ENCODE data around the gene NOL3. TPM values are rescaled to one million over a fixed set of nuclear protein-coding genes. Genes with fewer than 3 reads are reported as not detected.

Gene NOL3
- polyA plus RNA-seq, 1 of the 3 experiments (the other 2 are of a cell fraction) = 34.1 TPM

GRCh38 chr16:67141391-67141790 lies 28.9 kb upstream of the NOL3 start:
- Histone ChIP-seq H3K79me2 (ENCODE audit: insufficient read depth) (0 out of 2 replicates have a peak, but pooled peaks cover 2% of the 10 kb centered on the region), H3K36me3 (replicated peaks in 1 of 2; ENCODE audit: control insufficient read depth in 1 of 2, insufficient read depth in 2 of 2, low read length in 1 of 2) (peaks cover 43 to 66% of the 10 kb centered on the region in 2 experiments), H3K9me2 (no peaks in the 10 kb centered on the region), H4K20me1 (ENCODE audit: insufficient read depth) (no peaks in the 10 kb centered on the region), H3K4me3 (ENCODE audit: low read depth in 2 of 2, low read length in 1 of 2) (no peak overlapping the region), H3K9me3 (no peaks in the 10 kb centered on the region), H3K27ac (ENCODE audit: low read depth in 2 of 2, low read length in 1 of 2) (no peak overlapping the region), H3K9ac (no peak overlapping the region), H3K27me3 (ENCODE audit: insufficient read depth) (no peaks in the 10 kb centered on the region), H2AFZ (ENCODE audit: low read depth) (no peak overlapping the region), H3K4me1 (ENCODE audit: control insufficient read depth in 1 of 2, insufficient read depth in 2 of 2, low read depth in 1 of 2, low read length in 1 of 2) (no peaks in the 10 kb centered on the region), H3F3A (replicated peaks; ENCODE audit: insufficient read depth) (no peaks in the 10 kb centered on the region), H3K4me2 (no peak overlapping the region)
- CTCF ChIA-PET = interaction anchor here (1.1 to 7.9 kb wide), 4 partner anchors 14 to 194 kb away, joined by 3 to 50 read pairs (median 6); partner anchors contain the start of genes FBXL8 and TRADD
- TF ChIP-seq SIN3A (IDR thresholded peaks at IDR 0.05; ENCODE audit: borderline replicate concordance, low read depth, low read length) = no peak
- no peak for TF ChIP-seq USF1 (IDR thresholded peaks at IDR 0.05; ENCODE audit: borderline replicate concordance, low read depth)
- no peak for TF ChIP-seq SMC3 (IDR thresholded peaks at IDR 0.05; ENCODE audit: low read depth, low read length)
- no peak for TF ChIP-seq FOXM1 (IDR thresholded peaks at IDR 0.05; ENCODE audit: low read depth)
- TF ChIP-seq RAD21 (IDR thresholded peaks at IDR 0.05; ENCODE audit: low read length) = no peak
- TF ChIP-seq MAX (IDR thresholded peaks at IDR 0.05; ENCODE audit: low read depth) = no peak
- no peak for TF ChIP-seq RXRA (IDR thresholded peaks at IDR 0.05; ENCODE audit: borderline replicate concordance, low read depth)
- no peak for TF ChIP-seq RFX5 (IDR thresholded peaks at IDR 0.05; ENCODE audit: low read length)
- no peak for TF ChIP-seq REST (IDR thresholded peaks at IDR 0.05; ENCODE audit: low read depth, low read length)
- TF ChIP-seq FOSL2 (IDR thresholded peaks at IDR 0.05; ENCODE audit: borderline replicate concordance, low read depth) = no peak
- no peak for TF ChIP-seq JUND (IDR thresholded peaks at IDR 0.05)
- TF ChIP-seq IRF3 (IDR thresholded peaks at IDR 0.05; ENCODE audit: low read depth, low read length) = no peak
- TF ChIP-seq FOXJ3 (CRISPR knock-in tag; IDR thresholded peaks at IDR 0.05) = no peak
- no peak for TF ChIP-seq POLR2AphosphoS5 (IDR thresholded peaks at IDR 0.05; ENCODE audit: low read depth, low read length)
- TF ChIP-seq ELF1 (IDR thresholded peaks at IDR 0.05) = no peak
- no peak for TF ChIP-seq MXI1 (IDR thresholded peaks at IDR 0.05; ENCODE audit: low read depth, low read length)
- no peak for TF ChIP-seq GATA2 (CRISPR knock-in tag; IDR thresholded peaks at IDR 0.05)
- 96% methylated on average over 8 of the region's 13 CpGs for WGBS (ENCODE audit: low lambda C conversion rate)
- DNase-seq = no peak
- POLR2A ChIA-PET = interaction anchor here (1.3 kb wide), 1 partner anchor 10 kb away, joined by 4 read pairs; the partner anchor contains the start of gene B3GNT9
